Fibroblast of mammary gland (primary cell): Measurements from ENCODE around the gene VEGFD.
A peak's percentile ranks its signal among the peaks of the same experiment; 100 is the strongest.
"Not testable (repeated sequence)": the region's sequence is repeated elsewhere in the genome, so short reads cannot be mapped to it uniquely, and the experiment has no call there.

Experiments used
- DNase-seq: peaks from one replicate; pipeline ENCODE4 v3.0.0-alpha.2; 2010; ENCODE audit warnings: low read depth
- H3K4me3 ChIP-seq: 2 replicates; pipeline ENCODE4 v1.5.1; 2011; ENCODE audit warnings: low read depth, mild to moderate bottlenecking, low read length, moderate library complexity; ENCODE audit not compliant: control insufficient read depth
- TF ChIP-seq, protein P1 (sequence below): conservative IDR thresholded peaks from 2 replicates; pipeline ENCODE4 v1.5.1; 2011; ENCODE audit warnings: low read depth, low read length, inconsistent platforms; ENCODE audit not compliant: control insufficient read depth, insufficient read depth

VEGFD gene

DNA sequence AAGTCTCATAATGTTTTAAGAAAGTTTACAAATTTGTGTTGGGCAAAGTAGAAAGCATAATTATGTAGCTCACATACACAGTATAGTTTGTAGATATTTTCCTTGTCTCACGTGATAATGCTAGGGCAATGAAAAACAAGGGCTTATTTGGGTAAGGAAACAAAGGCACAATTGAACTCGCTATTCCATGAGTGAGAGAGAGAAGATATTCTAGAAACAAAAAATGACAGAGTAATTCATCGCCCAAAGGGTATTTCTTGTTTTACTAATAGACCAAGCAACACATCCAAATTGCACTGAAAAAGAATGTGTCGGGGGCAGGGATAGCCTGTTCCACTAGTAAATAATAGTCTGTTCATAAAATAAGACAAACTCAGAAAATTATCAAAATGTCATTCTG, 65.1 kb downstream of the VEGFD start:
- no peak for DNase-seq
- no peak overlapping the region for H3K4me3 ChIP-seq
- TF ChIP-seq, protein P1, sequence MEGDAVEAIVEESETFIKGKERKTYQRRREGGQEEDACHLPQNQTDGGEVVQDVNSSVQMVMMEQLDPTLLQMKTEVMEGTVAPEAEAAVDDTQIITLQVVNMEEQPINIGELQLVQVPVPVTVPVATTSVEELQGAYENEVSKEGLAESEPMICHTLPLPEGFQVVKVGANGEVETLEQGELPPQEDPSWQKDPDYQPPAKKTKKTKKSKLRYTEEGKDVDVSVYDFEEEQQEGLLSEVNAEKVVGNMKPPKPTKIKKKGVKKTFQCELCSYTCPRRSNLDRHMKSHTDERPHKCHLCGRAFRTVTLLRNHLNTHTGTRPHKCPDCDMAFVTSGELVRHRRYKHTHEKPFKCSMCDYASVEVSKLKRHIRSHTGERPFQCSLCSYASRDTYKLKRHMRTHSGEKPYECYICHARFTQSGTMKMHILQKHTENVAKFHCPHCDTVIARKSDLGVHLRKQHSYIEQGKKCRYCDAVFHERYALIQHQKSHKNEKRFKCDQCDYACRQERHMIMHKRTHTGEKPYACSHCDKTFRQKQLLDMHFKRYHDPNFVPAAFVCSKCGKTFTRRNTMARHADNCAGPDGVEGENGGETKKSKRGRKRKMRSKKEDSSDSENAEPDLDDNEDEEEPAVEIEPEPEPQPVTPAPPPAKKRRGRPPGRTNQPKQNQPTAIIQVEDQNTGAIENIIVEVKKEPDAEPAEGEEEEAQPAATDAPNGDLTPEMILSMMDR: no peak

DNA sequence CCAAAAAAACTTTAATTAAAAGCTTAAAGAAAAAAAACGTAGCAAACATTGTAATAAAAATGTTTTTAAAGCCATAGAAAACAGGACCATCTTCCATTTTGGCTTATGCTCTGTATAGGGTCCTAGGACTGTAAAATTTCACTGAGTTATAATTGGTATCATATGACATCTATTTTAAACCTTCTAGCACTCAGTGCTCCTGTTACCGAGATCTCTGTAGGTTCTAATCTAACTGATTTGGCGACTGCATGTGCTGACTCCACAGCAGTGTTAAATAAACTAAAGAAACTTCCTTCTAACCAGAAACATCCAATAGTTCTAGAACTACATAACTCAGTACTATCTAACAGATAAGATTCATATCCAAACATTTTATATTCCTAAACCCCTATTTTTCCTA, 68.7 kb downstream of the VEGFD start, which contains the start of gene ASB11:
Gene ASB11, minus strand, starts transcription at position 132 of the 400 bp plus-strand sequence. Its CDS starts 35 bp downstream, at position 97.
- TF ChIP-seq, protein P1: no peak
- DNase-seq: no peak
- no peak within 1 kb of the TSS for H3K4me3 ChIP-seq

DNA sequence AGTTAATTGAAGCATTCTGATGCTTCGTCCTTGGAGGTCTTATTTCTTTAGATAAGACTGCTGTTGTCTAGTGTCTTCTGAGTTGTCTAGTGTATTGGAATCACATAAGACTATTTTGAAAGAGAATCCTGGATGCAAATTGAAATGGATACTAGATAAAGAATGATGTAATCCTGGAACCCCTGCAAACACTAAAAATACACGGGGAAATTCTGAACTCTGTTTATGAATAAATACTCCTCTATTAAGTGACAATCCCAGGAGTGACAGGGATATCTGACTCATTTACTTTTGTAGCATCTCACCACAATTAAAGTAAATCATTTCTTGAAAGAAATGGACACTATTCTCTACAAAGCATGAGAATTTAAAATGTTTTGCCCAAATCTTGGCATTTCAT, 69.7 kb downstream of the VEGFD start:
- DNase-seq: no peak
- no peak overlapping the region for H3K4me3 ChIP-seq
- TF ChIP-seq, protein P1: no peak

DNA sequence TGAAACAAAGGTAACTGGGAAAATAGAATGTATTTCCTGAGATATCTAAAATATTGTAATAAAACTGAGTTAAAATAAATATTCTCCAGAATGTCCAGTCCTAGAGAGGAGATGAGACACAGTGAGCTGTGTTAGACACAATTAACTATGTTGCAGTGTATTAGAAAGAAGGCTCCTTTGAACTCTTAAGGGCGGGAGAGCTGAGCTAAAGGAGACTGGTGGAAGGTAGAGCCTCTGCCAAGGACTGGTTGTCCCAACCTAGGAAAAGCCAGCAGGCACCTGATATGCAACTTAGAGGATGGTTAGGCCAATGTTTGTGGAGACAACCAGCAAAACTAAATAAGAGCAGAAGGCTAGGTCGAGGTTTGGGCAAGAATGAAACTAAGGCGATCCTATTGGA, 73.1 kb downstream of the VEGFD start:
- TF ChIP-seq, protein P1: no peak
- DNase-seq: no peak
- no peak overlapping the region for H3K4me3 ChIP-seq

DNA sequence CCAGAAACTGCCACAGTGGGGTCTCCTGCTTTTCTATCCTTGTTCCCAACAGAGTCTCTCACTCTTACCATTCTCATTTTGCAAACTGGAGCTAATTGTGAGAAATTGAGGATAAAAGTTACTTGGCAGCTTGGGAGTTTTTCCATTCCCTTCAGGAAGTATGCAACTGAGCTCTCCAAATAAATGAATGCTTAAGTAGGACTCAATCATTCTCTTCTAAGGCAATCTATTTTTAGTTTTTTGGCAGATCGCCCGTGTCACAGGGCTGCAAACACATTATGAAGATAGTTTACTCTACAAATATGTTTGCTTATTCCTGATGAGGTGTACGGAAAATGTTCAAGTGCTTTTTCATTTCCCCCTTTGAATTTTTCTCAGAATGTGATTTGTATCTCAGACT, 74.1 kb downstream of the VEGFD start:
- TF ChIP-seq, protein P1: no peak
- no peak overlapping the region for H3K4me3 ChIP-seq
- DNase-seq: peak; percentile 33

DNA sequence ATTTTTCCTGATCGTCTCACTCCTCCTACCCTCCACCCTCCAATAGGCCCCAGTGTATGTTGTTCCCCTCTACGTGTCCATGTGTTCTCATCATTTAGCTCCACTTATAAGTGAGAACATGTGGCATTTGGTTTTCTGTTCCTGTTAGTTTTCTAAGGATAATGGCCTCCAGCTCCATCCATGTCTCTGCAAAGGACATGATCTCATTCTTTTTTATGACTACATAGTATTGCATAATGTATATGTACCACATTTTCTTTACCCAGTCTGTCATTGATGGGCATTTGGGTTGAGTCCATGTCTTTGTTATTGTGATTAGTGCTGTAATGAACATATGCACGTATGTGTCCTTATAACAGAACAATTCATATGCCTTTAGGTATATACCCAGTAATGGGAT, 78.3 kb downstream of the VEGFD start:
- not testable (repeated sequence) for H3K4me3 ChIP-seq, DNase-seq

DNA sequence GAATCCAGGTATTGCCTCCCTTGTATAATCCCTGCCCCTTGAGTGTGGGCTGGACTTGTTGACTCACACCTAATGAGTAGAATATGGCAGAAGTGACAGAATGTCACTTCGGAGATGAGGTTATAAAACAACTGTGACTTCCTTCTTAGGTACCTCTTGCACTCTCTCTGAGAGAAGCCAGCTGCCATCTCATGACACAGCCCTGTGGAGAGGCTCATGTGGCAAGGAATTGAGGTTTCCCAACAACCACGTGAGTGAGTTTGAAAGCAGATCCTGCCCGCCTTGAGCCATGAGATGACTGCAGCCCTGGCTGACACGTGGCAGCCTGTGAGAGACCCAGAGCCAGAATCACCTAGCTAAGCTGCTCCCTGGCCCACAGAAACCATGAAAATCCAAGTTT, 82.3 kb downstream of the VEGFD start:
- TF ChIP-seq, protein P1: no peak
- H3K4me3 ChIP-seq: no peak overlapping the region
- DNase-seq: peak; percentile 40
